ENCODE data around the gene NTMT1. TPM values are rescaled to one million over a fixed set of nuclear protein-coding genes. Genes with fewer than 3 reads are reported as not detected.
A peak's percentile ranks its signal among the peaks of the same experiment; 100 is the strongest.

The NTMT1 gene
- polyA plus RNA-seq, 2 of the 4 experiments (the other 2 are of a cell fraction): 49.4 to 92.2 TPM

DNA sequence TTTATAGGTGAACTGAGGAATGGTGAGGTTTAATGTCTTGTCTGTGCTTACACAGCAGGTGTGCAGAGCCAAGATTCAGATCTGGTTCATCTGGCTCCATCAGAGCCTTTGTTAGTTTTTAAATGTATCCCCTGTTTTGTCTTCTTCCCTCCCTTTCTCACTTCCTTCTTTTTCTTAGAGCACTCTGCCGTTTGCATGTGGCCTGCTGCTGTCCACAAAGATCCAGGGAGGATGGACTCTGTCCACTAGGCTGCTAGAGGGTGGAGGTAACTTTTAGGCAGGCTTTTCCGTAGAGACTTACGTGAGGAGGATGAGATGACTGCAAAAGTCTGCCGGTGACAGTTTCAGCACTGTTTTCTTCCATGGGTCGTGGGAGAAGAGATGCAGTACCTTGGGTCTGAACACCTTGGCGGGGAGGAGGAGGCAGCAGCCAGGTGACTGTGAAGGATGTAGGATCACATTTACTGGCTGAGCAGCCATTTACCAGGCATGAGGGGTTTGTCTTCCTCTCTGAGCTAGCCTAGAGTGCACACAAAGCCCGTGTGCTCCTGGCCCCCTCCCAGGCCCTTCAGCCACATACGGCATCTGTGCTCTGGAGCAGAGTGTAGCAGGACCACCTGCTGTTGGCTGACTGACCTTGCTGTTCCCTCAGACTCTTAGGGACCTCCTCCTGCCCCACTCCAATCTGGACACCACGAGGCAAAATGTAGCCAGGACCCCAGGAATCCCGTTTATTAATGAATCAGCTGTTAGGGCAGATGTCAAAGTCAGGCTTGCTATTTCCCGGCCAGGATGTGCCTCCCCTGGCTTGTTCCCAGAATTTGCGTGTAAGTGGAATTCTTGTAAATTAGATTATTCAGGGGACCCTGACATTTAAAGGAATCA is 1.8 kb downstream of the NTMT1 start:
- FAIRE-seq (no peak), ATAC-seq (no peak), DNase-seq (ENCODE audit: low read depth in 1 of 2, low spot score in 1 of 2) (no peak)
- TF ChIP-seq EP300 (IDR thresholded peaks at IDR 0.05) (no peak), ZC3H11A (IDR thresholded peaks at IDR 0.05) (no peak), HDAC2 (IDR thresholded peaks at IDR 0.05) (no peak), POLR2A (IDR thresholded peaks at IDR 0.05; ENCODE audit: low read length) (no peak), MAZ (IDR thresholded peaks at IDR 0.05; ENCODE audit: borderline replicate concordance, low read depth, low read length) (no peak), HOXB13 (CRISPR knock-in tag; IDR thresholded peaks at IDR 0.05; ENCODE audit: low read depth) (no peak), RNF2 (IDR thresholded peaks at IDR 0.05; ENCODE audit: borderline replicate concordance, low read depth) (no peak), BHLHE40 (IDR thresholded peaks at IDR 0.05; ENCODE audit: low read depth, low read length) (no peak), FOXS1 (CRISPR knock-in tag; IDR thresholded peaks at IDR 0.05) (no peak), PHF8 (IDR thresholded peaks at IDR 0.05; ENCODE audit: borderline replicate concordance, low read depth) (no peak), EHF (CRISPR knock-in tag; IDR thresholded peaks at IDR 0.05) (no peak), GATA3 (IDR thresholded peaks at IDR 0.05; ENCODE audit: borderline replicate concordance) (no peak), CEBPB (IDR thresholded peaks at IDR 0.05) (no peak), ESRRA (IDR thresholded peaks at IDR 0.05; ENCODE audit: borderline replicate concordance, low read length) (no peak), ZFP36 (IDR thresholded peaks at IDR 0.05; ENCODE audit: borderline replicate concordance, partially characterized antibody) (no peak)
- TF ChIP-seq, protein P1, sequence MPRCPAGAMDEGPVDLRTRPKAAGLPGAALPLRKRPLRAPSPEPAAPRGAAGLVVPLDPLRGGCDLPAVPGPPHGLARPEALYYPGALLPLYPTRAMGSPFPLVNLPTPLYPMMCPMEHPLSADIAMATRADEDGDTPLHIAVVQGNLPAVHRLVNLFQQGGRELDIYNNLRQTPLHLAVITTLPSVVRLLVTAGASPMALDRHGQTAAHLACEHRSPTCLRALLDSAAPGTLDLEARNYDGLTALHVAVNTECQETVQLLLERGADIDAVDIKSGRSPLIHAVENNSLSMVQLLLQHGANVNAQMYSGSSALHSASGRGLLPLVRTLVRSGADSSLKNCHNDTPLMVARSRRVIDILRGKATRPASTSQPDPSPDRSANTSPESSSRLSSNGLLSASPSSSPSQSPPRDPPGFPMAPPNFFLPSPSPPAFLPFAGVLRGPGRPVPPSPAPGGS (IDR thresholded peaks at IDR 0.05): no peak
- TF ChIP-seq, protein P2, sequence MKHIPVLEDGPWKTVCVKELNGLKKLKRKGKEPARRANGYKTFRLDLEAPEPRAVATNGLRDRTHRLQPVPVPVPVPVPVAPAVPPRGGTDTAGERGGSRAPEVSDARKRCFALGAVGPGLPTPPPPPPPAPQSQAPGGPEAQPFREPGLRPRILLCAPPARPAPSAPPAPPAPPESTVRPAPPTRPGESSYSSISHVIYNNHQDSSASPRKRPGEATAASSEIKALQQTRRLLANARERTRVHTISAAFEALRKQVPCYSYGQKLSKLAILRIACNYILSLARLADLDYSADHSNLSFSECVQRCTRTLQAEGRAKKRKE (CRISPR knock-in tag; IDR thresholded peaks at IDR 0.05; ENCODE audit: low read depth): no peak
- TF ChIP-seq, protein P3, sequence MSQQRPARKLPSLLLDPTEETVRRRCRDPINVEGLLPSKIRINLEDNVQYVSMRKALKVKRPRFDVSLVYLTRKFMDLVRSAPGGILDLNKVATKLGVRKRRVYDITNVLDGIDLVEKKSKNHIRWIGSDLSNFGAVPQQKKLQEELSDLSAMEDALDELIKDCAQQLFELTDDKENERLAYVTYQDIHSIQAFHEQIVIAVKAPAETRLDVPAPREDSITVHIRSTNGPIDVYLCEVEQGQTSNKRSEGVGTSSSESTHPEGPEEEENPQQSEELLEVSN (IDR thresholded peaks at IDR 0.05; ENCODE audit: borderline replicate concordance, low read depth): no peak
- TF ChIP-seq, protein P4, sequence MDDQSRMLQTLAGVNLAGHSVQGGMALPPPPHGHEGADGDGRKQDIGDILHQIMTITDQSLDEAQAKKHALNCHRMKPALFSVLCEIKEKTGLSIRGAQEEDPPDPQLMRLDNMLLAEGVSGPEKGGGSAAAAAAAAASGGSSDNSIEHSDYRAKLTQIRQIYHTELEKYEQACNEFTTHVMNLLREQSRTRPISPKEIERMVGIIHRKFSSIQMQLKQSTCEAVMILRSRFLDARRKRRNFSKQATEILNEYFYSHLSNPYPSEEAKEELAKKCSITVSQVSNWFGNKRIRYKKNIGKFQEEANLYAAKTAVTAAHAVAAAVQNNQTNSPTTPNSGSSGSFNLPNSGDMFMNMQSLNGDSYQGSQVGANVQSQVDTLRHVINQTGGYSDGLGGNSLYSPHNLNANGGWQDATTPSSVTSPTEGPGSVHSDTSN (IDR thresholded peaks at IDR 0.05): no peak
- TF ChIP-seq, protein P5, sequence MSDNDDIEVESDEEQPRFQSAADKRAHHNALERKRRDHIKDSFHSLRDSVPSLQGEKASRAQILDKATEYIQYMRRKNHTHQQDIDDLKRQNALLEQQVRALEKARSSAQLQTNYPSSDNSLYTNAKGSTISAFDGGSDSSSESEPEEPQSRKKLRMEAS (IDR thresholded peaks at IDR 0.05): no peak
- POLR2A ChIA-PET: interaction anchor here (1.1 to 1.3 kb wide), 2 partner anchors 10 to 488 kb away, joined by 3 to 6 read pairs; no protein-coding TSS in a partner anchor
- Histone ChIP-seq H3K4me1 (peaks cover 28% of the 10 kb centered on the region), H3K27ac (peak overlapping the region; percentile 78 to 98), H3K4me3 (peak overlapping the region; percentile 69), H3K4me2 (peak overlapping the region; percentile 86), H3K9me3 (no peaks in the 10 kb centered on the region)
- WGBS (ENCODE audit: missing lambda C conversion rate): 61% methylated on average over 12 of the region's 12 CpGs
- CTCF ChIA-PET: interaction anchor here (1.0 to 26.2 kb wide), 6 partner anchors 12 to 494 kb away, joined by 3 to 947 read pairs (median 34); partner anchors contain the start of gene ASB6

DNA sequence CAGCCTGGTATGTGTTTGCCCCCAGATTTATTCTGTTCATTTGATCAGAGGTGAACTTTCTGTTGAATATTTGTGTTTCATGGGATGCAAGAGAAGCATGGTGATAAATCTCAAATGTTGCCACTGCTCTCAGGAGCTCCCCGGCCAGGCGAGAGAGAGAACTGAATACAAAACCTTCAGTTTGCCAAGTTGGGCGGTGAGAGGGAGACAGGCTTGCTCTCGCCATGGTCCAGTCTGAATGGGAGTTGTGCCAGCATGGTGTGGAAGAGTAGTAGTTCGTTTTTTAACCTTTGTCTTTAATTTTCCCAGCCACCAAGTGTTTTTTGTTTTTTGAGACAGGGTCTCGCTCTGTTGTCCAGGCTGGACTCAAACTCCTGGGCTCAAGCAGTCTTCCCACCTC is 2.7 kb downstream of the NTMT1 start:
- POLR2A ChIA-PET: no interaction called here
- 80% methylated on average over 6 of the region's 6 CpGs for whole genome bisulfite sequencing (ENCODE audit: missing lambda C conversion rate)
- DNase-seq (ENCODE audit: low read depth in 1 of 2, low spot score in 1 of 2): no peak
- Histone ChIP-seq H3K9me3 (no peaks in the 10 kb centered on the region), H3K4me3 (no peak overlapping the region), H3K4me2 (peak overlapping the region; percentile 86; the same call in 2 of the 3 replicates), H3K4me1 (peaks cover 28% of the 10 kb centered on the region), H3K27ac (no peak overlapping the region)
- CTCF ChIA-PET: interaction anchor here (1.0 to 26.2 kb wide), 8 partner anchors 8 to 495 kb away, joined by 3 to 947 read pairs (median 10); partner anchors contain the start of genes ASB6 and C9orf50
- ATAC-seq: no peak
- FAIRE-seq: no peak
- TF ChIP-seq POLR2A (IDR thresholded peaks at IDR 0.05; ENCODE audit: low read length) (no peak), NPAS2 (CRISPR knock-in tag; IDR thresholded peaks at IDR 0.05; ENCODE audit: borderline replicate concordance) (no peak), SMC3 (IDR thresholded peaks at IDR 0.05) (no peak), HEYL (CRISPR knock-in tag; IDR thresholded peaks at IDR 0.05) (no peak), RFX5 (IDR thresholded peaks at IDR 0.05) (no peak), RNF2 (IDR thresholded peaks at IDR 0.05; ENCODE audit: borderline replicate concordance, low read depth) (no peak), TP53 (CRISPR knock-in tag; IDR thresholded peaks at IDR 0.05) (no peak), JUNB (IDR thresholded peaks at IDR 0.05) (no peak), NR3C1 (IDR thresholded peaks at IDR 0.05) (no peak), HDAC2 (IDR thresholded peaks at IDR 0.05) (no peak), RAD21 (conservative IDR thresholded peaks at IDR 0.05 in 1 of 2, IDR thresholded peaks at IDR 0.05 in 1 of 2) (no peak), KDM1A (IDR thresholded peaks at IDR 0.05; ENCODE audit: low read depth) (no peak), EHF (CRISPR knock-in tag; IDR thresholded peaks at IDR 0.05) (no peak)
- TF ChIP-seq, protein P6, sequence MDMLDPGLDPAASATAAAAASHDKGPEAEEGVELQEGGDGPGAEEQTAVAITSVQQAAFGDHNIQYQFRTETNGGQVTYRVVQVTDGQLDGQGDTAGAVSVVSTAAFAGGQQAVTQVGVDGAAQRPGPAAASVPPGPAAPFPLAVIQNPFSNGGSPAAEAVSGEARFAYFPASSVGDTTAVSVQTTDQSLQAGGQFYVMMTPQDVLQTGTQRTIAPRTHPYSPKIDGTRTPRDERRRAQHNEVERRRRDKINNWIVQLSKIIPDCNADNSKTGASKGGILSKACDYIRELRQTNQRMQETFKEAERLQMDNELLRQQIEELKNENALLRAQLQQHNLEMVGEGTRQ (IDR thresholded peaks at IDR 0.05): no peak
- TF ChIP-seq, protein P3 (IDR thresholded peaks at IDR 0.05; ENCODE audit: borderline replicate concordance, low read depth): no peak
- TF ChIP-seq, protein P5 (IDR thresholded peaks at IDR 0.05): no peak

Data from A549 (cell line).